Inflammatory macrophage (primary cell): ENCODE measurements around the gene ZBTB16.

Source experiments
- DNase-seq, 2 donors: peaks; one replicate each; pipeline ENCODE4 v3.0.0-alpha.2; 2020 to 2022

ZBTB16 gene

GRCh38 chr11:114085965-114086793, 26.7 kb downstream of the ZBTB16 start:
- DNase-seq = no peak

GRCh38 chr11:114087025-114087424, 27.5 kb downstream of the ZBTB16 start:
- DNase-seq = no peak

- no peak for DNase-seq
Observed at GRCh38 chr11:114088216-114088615, 28.7 kb downstream of the ZBTB16 start.

GRCh38 chr11:114088836-114089235, 29.3 kb downstream of the ZBTB16 start:
- DNase-seq = no peak

GRCh38 chr11:114089748-114090147, 30.2 kb downstream of the ZBTB16 start:
- DNase-seq = no peak

- no peak for DNase-seq
Observed at GRCh38 chr11:114090225-114090910, 30.9 kb downstream of the ZBTB16 start.

- DNase-seq = no peak
Observed at GRCh38 chr11:114090976-114091375, 31.5 kb downstream of the ZBTB16 start.

- DNase-seq = no peak
Observed at GRCh38 chr11:114091516-114092397, 32.2 kb downstream of the ZBTB16 start.

- DNase-seq = no peak
Observed at GRCh38 chr11:114092478-114092877, 33.0 kb downstream of the ZBTB16 start.

- DNase-seq = no peak
Observed at GRCh38 chr11:114092953-114093352, 33.4 kb downstream of the ZBTB16 start.

GRCh38 chr11:114094516-114094915, 35.0 kb downstream of the ZBTB16 start:
- DNase-seq = no peak

- DNase-seq = no peak
Observed at GRCh38 chr11:114095899-114096298, 36.4 kb downstream of the ZBTB16 start.

- DNase-seq = no peak
Observed at GRCh38 chr11:114097832-114098231, 38.3 kb downstream of the ZBTB16 start.

- DNase-seq = no peak
Observed at GRCh38 chr11:114098927-114099326, 39.4 kb downstream of the ZBTB16 start.

GRCh38 chr11:114099392-114100178, 40.1 kb downstream of the ZBTB16 start:
- DNase-seq = no peak

GRCh38 chr11:114102993-114103896, 43.7 kb downstream of the ZBTB16 start:
- DNase-seq = no peak

GRCh38 chr11:114105611-114106010, 46.1 kb downstream of the ZBTB16 start:
- no peak for DNase-seq

GRCh38 chr11:114106047-114106446, 46.5 kb downstream of the ZBTB16 start:
- DNase-seq = no peak

- no peak for DNase-seq
Observed at GRCh38 chr11:114106986-114107385, 47.5 kb downstream of the ZBTB16 start.

GRCh38 chr11:114108501-114109205, 49.1 kb downstream of the ZBTB16 start:
- DNase-seq = no peak
